Neural crest cell (in vitro differentiated cells): ENCODE results near the gene INTS14. TPM values are rescaled to one million over a fixed set of nuclear protein-coding genes. Genes with fewer than 3 reads are reported as not detected.

Source experiments
- DNase-seq: peaks from one replicate; pipeline ENCODE4 v3.0.0; 2021; ENCODE audit warnings: low read depth, mixed read lengths, low spot score
- H3K27ac Mint-ChIP-seq: one replicate; pipeline ENCODE4 v1.8.0; 2021; ENCODE audit warnings: mild to moderate bottlenecking, mixed read lengths; ENCODE audit not compliant: unreplicated experiment
- H3K27me3 Mint-ChIP-seq: 2 replicates; pipeline ENCODE4 v1.8.0; 2021; ENCODE audit warnings: low read depth, mild to moderate bottlenecking, mixed read lengths
- H3K36me3 Mint-ChIP-seq: 2 replicates; pipeline ENCODE4 v1.8.0; 2021; ENCODE audit warnings: low read depth, mild to moderate bottlenecking, mixed read lengths
- H3K4me1 Mint-ChIP-seq: 2 replicates; pipeline ENCODE4 v1.8.0; 2021; ENCODE audit warnings: mixed read lengths
- H3K4me3 Mint-ChIP-seq: one replicate; pipeline ENCODE4 v1.8.0; 2021; ENCODE audit warnings: mild to moderate bottlenecking, mixed read lengths
- H3K9me3 Mint-ChIP-seq: 2 replicates; pipeline ENCODE4 v1.8.0; 2021; ENCODE audit warnings: mixed read lengths
- total RNA-seq: library from RNA; stranded (reverse); gene quantifications from 2 replicates; pipeline ENCODE4 v1.2.1, GENCODE V29; 2021
- TF ChIP-seq, protein P1 (sequence below): fragments of 200-600 bp; sonication (generic); conservative IDR thresholded peaks from 2 replicates; pipeline ENCODE4 v1.5.0; 2021; ENCODE audit warnings: antibody characterized with exemption, mild to moderate bottlenecking

INTS14 gene
- total RNA-seq, 1 donor from 2014 or later: 53.1 TPM

- DNase-seq: no peak
- TF ChIP-seq, protein P1, sequence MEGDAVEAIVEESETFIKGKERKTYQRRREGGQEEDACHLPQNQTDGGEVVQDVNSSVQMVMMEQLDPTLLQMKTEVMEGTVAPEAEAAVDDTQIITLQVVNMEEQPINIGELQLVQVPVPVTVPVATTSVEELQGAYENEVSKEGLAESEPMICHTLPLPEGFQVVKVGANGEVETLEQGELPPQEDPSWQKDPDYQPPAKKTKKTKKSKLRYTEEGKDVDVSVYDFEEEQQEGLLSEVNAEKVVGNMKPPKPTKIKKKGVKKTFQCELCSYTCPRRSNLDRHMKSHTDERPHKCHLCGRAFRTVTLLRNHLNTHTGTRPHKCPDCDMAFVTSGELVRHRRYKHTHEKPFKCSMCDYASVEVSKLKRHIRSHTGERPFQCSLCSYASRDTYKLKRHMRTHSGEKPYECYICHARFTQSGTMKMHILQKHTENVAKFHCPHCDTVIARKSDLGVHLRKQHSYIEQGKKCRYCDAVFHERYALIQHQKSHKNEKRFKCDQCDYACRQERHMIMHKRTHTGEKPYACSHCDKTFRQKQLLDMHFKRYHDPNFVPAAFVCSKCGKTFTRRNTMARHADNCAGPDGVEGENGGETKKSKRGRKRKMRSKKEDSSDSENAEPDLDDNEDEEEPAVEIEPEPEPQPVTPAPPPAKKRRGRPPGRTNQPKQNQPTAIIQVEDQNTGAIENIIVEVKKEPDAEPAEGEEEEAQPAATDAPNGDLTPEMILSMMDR: no peak
- Mint-ChIP-seq H3K36me3 (no peaks in the 10 kb centered on the region), H3K27me3 (no peaks in the 10 kb centered on the region), H3K4me3 (peak overlapping the region; percentile 91), H3K27ac (peak overlapping the region; percentile 99), H3K4me1 (peaks cover 34% of the 10 kb centered on the region), H3K9me3 (no peaks in the 10 kb centered on the region)
Observed at GRCh38 chr15:65611888-65612615, 1.1 kb upstream of the INTS14 start.

GRCh38 chr15:65603559-65603958 is 7.4 kb downstream of the INTS14 start:
- Mint-ChIP-seq H3K4me1 (peaks cover 3% of the 10 kb centered on the region), H3K27me3 (no peaks in the 10 kb centered on the region), H3K4me3 (no peak overlapping the region), H3K27ac (no peak overlapping the region), H3K36me3 (no peaks in the 10 kb centered on the region), H3K9me3 (no peaks in the 10 kb centered on the region)
- DNase-seq: no peak
- TF ChIP-seq, protein P1: no peak

- Mint-ChIP-seq H3K36me3 (peaks cover under 1% of the 10 kb centered on the region), H3K27ac (no peak overlapping the region), H3K4me1 (peaks cover 5% of the 10 kb centered on the region), H3K9me3 (no peaks in the 10 kb centered on the region), H3K4me3 (no peak overlapping the region), H3K27me3 (no peaks in the 10 kb centered on the region)
- no peak for DNase-seq
- TF ChIP-seq, protein P1: no peak
Observed at GRCh38 chr15:65603134-65603533, 7.8 kb downstream of the INTS14 start.

- Mint-ChIP-seq H3K36me3 (peaks cover 5% of the 10 kb centered on the region), H3K4me1 (peaks cover 16% of the 10 kb centered on the region), H3K27ac (no peak overlapping the region), H3K27me3 (no peaks in the 10 kb centered on the region), H3K4me3 (no peak overlapping the region), H3K9me3 (no peaks in the 10 kb centered on the region)
- no peak for DNase-seq
- TF ChIP-seq, protein P1: no peak
Observed at GRCh38 chr15:65599677-65600076, 11.3 kb downstream of the INTS14 start.

GRCh38 chr15:65598468-65598867 is 12.5 kb downstream of the INTS14 start:
- H3K27ac Mint-ChIP-seq: peak overlapping the region; percentile 22
- H3K9me3 Mint-ChIP-seq: no peaks in the 10 kb centered on the region
- no peak overlapping the region for H3K4me3 Mint-ChIP-seq
- DNase-seq: no peak
- H3K4me1 Mint-ChIP-seq: peaks cover 16% of the 10 kb centered on the region
- peaks cover 5% of the 10 kb centered on the region for H3K36me3 Mint-ChIP-seq
- no peaks in the 10 kb centered on the region for H3K27me3 Mint-ChIP-seq
- TF ChIP-seq, protein P1: no peak
